ENCODE data around the gene FOXP1.

FOXP1 gene

GRCh38 chr3:71583566-71584393 is at the start of gene FOXP1:
TSS of gene FOXP1 (minus strand) at chr3:71583728. CDS start at chr3:71198381, 385,347 bp downstream.
- peak; percentile 42 to 43 for DNase-seq

- peak; percentile 70 to 77 for DNase-seq
These were observed 46.2 kb upstream of the FOXP1 start for GRCh38 chr3:71629711-71630110.

- DNase-seq = no peak
These were observed 45.8 kb upstream of the FOXP1 start for GRCh38 chr3:71629289-71629688.

- no peak for DNase-seq
These were observed 45.0 kb upstream of the FOXP1 start for GRCh38 chr3:71628522-71628921.

- DNase-seq = no peak
These were observed 42.1 kb upstream of the FOXP1 start for GRCh38 chr3:71625676-71626075.

- no peak for DNase-seq
These were observed 38.5 kb upstream of the FOXP1 start for GRCh38 chr3:71621825-71622537.

- DNase-seq = no peak
These were observed 35.0 kb upstream of the FOXP1 start for GRCh38 chr3:71618538-71618937.

GRCh38 chr3:71616571-71617021 is 33.1 kb upstream of the FOXP1 start:
- no peak for DNase-seq

GRCh38 chr3:71614869-71615268 is 31.3 kb upstream of the FOXP1 start:
- no peak for DNase-seq

GRCh38 chr3:71614426-71614825 is 30.9 kb upstream of the FOXP1 start:
- no peak for DNase-seq

- DNase-seq = no peak
These were observed 27.6 kb upstream of the FOXP1 start for GRCh38 chr3:71611099-71611498.

- no peak for DNase-seq
These were observed 23.8 kb upstream of the FOXP1 start for GRCh38 chr3:71607364-71607763.

GRCh38 chr3:71606582-71606981 is 23.1 kb upstream of the FOXP1 start:
- DNase-seq = no peak

- no peak for DNase-seq
These were observed 18.7 kb upstream of the FOXP1 start for GRCh38 chr3:71602256-71602655.

GRCh38 chr3:71601811-71602210 is 18.3 kb upstream of the FOXP1 start:
- no peak for DNase-seq

GRCh38 chr3:71600646-71601288 is 17.2 kb upstream of the FOXP1 start:
- DNase-seq = no peak

GRCh38 chr3:71599416-71599815 is 15.9 kb upstream of the FOXP1 start:
- no peak for DNase-seq

GRCh38 chr3:71598292-71598691 is 14.8 kb upstream of the FOXP1 start:
- DNase-seq = no peak

GRCh38 chr3:71597286-71597685 is 13.8 kb upstream of the FOXP1 start:
- no peak for DNase-seq

- no peak for DNase-seq
These were observed 9.6 kb upstream of the FOXP1 start for GRCh38 chr3:71593106-71593505.

GRCh38 chr3:71591101-71591500 is 7.6 kb upstream of the FOXP1 start:
- DNase-seq = no peak

- DNase-seq = no peak
These were observed 5.6 kb upstream of the FOXP1 start for GRCh38 chr3:71589132-71589531.

GRCh38 chr3:71587958-71588357 is 4.4 kb upstream of the FOXP1 start:
- DNase-seq = no peak

GRCh38 chr3:71586810-71587242 is 3.3 kb upstream of the FOXP1 start:
- no peak for DNase-seq
